Type B pancreatic cell (in vitro differentiated cells): ENCODE results near the gene HNRNPC. TPM values are rescaled to one million over a fixed set of nuclear protein-coding genes. Genes with fewer than 3 reads are reported as not detected.
"Not testable (repeated sequence)": the region's sequence is repeated elsewhere in the genome, so short reads cannot be mapped to it uniquely, and the experiment has no call there.

Experiments used
- DNase-seq: peaks from one replicate; pipeline ENCODE4 v3.0.0; 2021; ENCODE audit warnings: mixed read lengths; ENCODE audit not compliant: unreplicated experiment; ENCODE audit errors: extremely low spot score
- H3K27ac Mint-ChIP-seq: 2 replicates; pipeline ENCODE4 v1.8.0; 2021; ENCODE audit warnings: mild to moderate bottlenecking, mixed read lengths
- H3K27me3 Mint-ChIP-seq: 2 replicates; pipeline ENCODE4 v1.8.0; 2021; ENCODE audit warnings: mixed read lengths
- H3K36me3 Mint-ChIP-seq: 2 replicates; pipeline ENCODE4 v1.8.0; 2021; ENCODE audit warnings: mixed read lengths
- H3K4me1 Mint-ChIP-seq: one replicate; pipeline ENCODE4 v1.8.0; 2021; ENCODE audit warnings: mixed read lengths; ENCODE audit not compliant: unreplicated experiment
- H3K4me3 Mint-ChIP-seq: 2 replicates; pipeline ENCODE4 v1.8.0; 2021; ENCODE audit warnings: mild to moderate bottlenecking, mixed read lengths
- H3K9me3 Mint-ChIP-seq: 2 replicates; pipeline ENCODE4 v1.8.0; 2021; ENCODE audit warnings: mixed read lengths
- CTCF ChIP-seq: fragments of 200-600 bp; sonication (generic); conservative IDR thresholded peaks from 2 replicates; pipeline ENCODE4 v1.5.0; 2021; ENCODE audit warnings: antibody characterized with exemption, mild to moderate bottlenecking
- total RNA-seq: library from RNA; stranded (reverse); gene quantifications from 2 replicates; pipeline ENCODE4 v1.2.1, GENCODE V29; 2021; ENCODE audit warnings: low replicate concordance

The HNRNPC gene
- total RNA-seq, 1 donor from 2014 or later, result 692 TPM

- Mint-ChIP-seq H3K27ac (no peak overlapping the region), H3K27me3 (peaks cover 14% of the 10 kb centered on the region), H3K4me1 (peaks cover 10% of the 10 kb centered on the region), H3K36me3 (no peaks in the 10 kb centered on the region), H3K9me3 (no peaks in the 10 kb centered on the region), H3K4me3 (peak overlapping the region; percentile 64)
- peak; percentile 36 for TF ChIP-seq CTCF
- no peak for DNase-seq
Observed at GRCh38 chr14:21300892-21301291, 31.6 kb upstream of the HNRNPC start.

DNA sequence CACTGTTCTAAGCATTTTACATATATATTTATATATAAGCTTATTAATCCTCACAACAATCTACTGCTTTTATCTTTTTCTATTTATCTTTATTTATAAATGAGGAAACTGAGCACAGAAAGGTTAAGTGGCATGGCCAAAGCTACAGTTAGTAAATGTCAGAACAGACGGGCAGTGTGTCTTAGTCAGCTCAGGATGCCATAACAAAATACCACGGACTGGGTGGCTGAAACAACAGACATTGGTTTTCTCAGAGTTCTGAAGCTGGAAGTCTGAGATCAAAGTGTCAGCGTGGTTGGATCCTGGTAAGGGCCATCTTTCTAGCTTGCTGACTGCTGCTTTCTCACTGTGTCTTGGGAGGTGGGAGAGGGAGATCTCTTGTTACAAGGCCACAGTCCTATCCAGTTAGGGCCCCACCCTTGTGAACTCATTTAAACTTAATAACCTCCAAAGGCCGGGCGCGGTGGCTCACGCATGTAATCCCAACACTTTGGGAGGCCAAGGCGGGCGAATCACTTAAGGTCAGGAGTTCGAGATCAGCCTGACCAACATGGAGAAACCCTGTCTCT is 30.4 kb upstream of the HNRNPC start:
- Mint-ChIP-seq H3K4me3 (no peak overlapping the region), H3K27ac (no peak overlapping the region), H3K9me3 (no peaks in the 10 kb centered on the region), H3K36me3 (no peaks in the 10 kb centered on the region), H3K27me3 (peaks cover 14% of the 10 kb centered on the region), H3K4me1 (peaks cover 10% of the 10 kb centered on the region)
- no peak for TF ChIP-seq CTCF
- DNase-seq, result no peak

DNA sequence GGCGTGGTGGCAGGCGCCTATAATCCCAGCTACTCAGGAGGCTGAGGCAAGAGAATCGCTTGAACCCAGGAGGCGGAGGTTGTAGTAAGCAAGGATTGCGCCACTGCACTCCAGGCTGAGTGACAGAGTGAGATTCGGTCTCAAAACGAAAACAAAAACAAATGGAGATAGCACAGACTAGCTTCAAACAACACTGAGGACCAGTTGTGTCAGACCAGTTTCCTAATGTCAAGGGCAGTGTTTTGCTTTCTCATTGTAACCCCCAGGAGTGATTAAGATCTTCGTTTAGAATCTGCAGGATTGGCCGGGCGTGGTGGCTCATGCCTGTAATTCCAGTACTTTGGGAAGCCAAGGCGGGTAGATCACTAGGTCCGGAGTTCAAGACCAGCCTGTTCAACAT is 29.1 kb upstream of the HNRNPC start:
- Mint-ChIP-seq H3K27ac (no peak overlapping the region), H3K27me3 (peaks cover 14% of the 10 kb centered on the region), H3K4me1 (peaks cover 10% of the 10 kb centered on the region), H3K4me3 (no peak overlapping the region), H3K9me3 (no peaks in the 10 kb centered on the region), H3K36me3 (no peaks in the 10 kb centered on the region)
- TF ChIP-seq CTCF, result no peak
- DNase-seq, result no peak

- not testable (repeated sequence) for H3K27me3 Mint-ChIP-seq, H3K4me3 Mint-ChIP-seq, H3K36me3 Mint-ChIP-seq, H3K27ac Mint-ChIP-seq, DNase-seq, H3K4me1 Mint-ChIP-seq, H3K9me3 Mint-ChIP-seq
Observed at GRCh38 chr14:21294026-21294425, 24.8 kb upstream of the HNRNPC start.

GRCh38 chr14:21287168-21287567 is 17.9 kb upstream of the HNRNPC start:
- no peak for TF ChIP-seq CTCF
- H3K36me3 Mint-ChIP-seq, result no peaks in the 10 kb centered on the region

DNA sequence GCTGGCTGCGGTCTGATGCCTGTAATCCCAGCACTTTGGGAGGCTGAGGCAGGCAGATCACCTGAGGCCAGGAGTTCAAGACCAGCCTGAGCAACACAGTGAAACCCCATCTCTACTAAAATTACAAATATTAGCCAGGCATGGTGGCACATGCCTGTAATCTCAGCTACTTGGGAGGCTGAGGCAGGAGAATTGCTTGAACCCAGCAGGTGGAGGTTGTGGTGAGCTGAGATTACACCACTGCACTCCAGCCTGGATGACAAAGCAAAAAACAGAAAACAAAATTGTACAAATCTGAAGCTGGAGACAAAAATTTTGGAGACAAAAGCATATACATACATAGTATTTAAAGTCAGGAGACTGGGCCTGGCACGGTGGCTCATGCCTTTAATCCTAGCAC is 17.3 kb upstream of the HNRNPC start:
- not testable (repeated sequence) for H3K36me3 Mint-ChIP-seq, DNase-seq, H3K27ac Mint-ChIP-seq, H3K27me3 Mint-ChIP-seq, H3K9me3 Mint-ChIP-seq, H3K4me1 Mint-ChIP-seq, H3K4me3 Mint-ChIP-seq

More at GRCh38 chr14:21287168-21287567, 17.9 kb upstream of the HNRNPC start:
- Mint-ChIP-seq H3K4me3 (no peak overlapping the region), H3K27me3 (no peaks in the 10 kb centered on the region), H3K9me3 (no peaks in the 10 kb centered on the region), H3K27ac (no peak overlapping the region), H3K4me1 (no peaks in the 10 kb centered on the region)
- peak; percentile 29 for DNase-seq

DNA sequence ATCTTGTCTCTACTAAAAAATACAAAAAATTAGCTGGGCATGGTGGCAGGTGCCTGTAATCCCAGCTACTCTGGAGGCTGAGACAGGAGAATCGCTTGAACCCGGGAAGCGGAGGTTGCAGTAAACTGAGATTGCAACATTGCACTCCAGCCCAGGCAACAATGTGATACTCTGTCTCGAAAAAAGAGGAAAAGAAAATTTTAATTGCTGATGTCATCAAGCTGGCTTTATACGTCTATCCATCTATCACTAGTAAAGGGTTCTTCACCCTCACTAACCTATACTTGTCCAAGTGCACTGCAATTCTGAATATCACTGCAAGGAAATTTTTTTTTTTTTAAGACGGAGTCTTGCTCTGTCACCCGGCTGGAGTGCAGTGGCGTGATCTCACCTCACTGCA is 12.7 kb upstream of the HNRNPC start:
- not testable (repeated sequence) for H3K9me3 Mint-ChIP-seq

More for the DNA sequence above, 12.7 kb upstream of the HNRNPC start:
- not testable (repeated sequence) for H3K4me3 Mint-ChIP-seq, H3K27me3 Mint-ChIP-seq, H3K27ac Mint-ChIP-seq, DNase-seq, H3K36me3 Mint-ChIP-seq, H3K4me1 Mint-ChIP-seq
